Measurements from ENCODE around the gene SRGAP1.

The SRGAP1 gene

DNA sequence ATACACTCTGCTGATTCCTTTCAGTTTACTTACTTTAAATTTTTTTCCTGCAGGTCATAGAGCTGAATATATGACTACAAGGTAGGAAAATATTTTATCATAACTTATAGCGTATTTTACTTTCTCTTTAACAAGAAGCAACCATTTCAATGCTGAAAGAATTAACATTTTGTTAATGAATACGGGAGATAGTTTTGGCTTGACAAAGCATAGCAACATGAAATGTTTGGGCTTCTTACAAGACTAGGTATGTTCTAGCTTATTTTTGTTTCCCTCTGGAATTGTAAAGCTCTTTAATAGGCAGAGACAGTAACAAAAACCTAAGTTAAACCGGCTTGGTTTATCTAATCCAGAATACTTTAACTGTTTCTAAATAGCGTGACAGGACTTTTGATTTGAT lies 242.4 kb downstream of the SRGAP1 start:
- no peak overlapping the region for H3K4me3 ChIP-seq (replicated peaks; ENCODE audit: insufficient read depth, low read length)
- TF ChIP-seq SPI1 (IDR thresholded peaks at IDR 0.05; ENCODE audit: borderline replicate concordance, low read depth), result no peak
- TF ChIP-seq CTCF (IDR thresholded peaks at IDR 0.05; ENCODE audit: insufficient read depth, low read length), result no peak
- no peak for TF ChIP-seq REST (IDR thresholded peaks at IDR 0.05; ENCODE audit: insufficient replicate concordance, low read depth)
- no peak for TF ChIP-seq POLR2AphosphoS5 (IDR thresholded peaks at IDR 0.05; ENCODE audit: low read depth)
- no peak for TF ChIP-seq GABPA (IDR thresholded peaks at IDR 0.05; ENCODE audit: low read depth)

DNA sequence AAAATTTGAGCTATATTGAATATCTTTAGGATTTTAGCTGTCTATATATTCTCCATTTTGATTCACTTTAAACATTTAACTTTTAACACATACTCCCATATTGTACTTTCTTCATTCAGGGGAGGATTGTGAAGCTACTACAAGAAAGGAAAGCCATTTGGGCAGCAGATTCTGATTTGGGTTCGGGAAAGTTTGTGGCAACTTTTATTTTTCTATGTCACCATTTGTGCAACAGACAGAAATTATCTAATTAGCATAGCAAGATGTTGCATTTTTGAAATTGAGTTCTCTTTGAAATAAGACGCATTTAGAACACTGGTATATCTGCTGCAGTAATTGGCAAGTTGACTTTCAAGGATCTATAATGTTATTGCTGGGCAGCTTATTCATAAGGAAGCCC lies 243.3 kb downstream of the SRGAP1 start:
- peak overlapping the region; percentile 21; the same call in 1 of the 2 replicates for H3K27ac ChIP-seq (replicated peaks)

More for the DNA sequence above, 242.4 kb downstream of the SRGAP1 start:
- Histone ChIP-seq H3K27ac (replicated peaks) (no peak overlapping the region), H3K27me3 (ENCODE audit: insufficient read depth, poor library complexity, severe bottlenecking) (no peaks in the 10 kb centered on the region)
- no peak for DNase-seq (ENCODE audit: low read depth in 1 of 2, low spot score in 1 of 2)

More for the DNA sequence above, 243.3 kb downstream of the SRGAP1 start:
- no peaks in the 10 kb centered on the region for H3K27me3 ChIP-seq (ENCODE audit: insufficient read depth, poor library complexity, severe bottlenecking)
- DNase-seq (ENCODE audit: low read depth in 1 of 2, low spot score in 1 of 2), result no peak
- TF ChIP-seq GABPA (IDR thresholded peaks at IDR 0.05; ENCODE audit: low read depth) (no peak), SPI1 (IDR thresholded peaks at IDR 0.05; ENCODE audit: borderline replicate concordance, low read depth) (no peak), POLR2AphosphoS5 (IDR thresholded peaks at IDR 0.05; ENCODE audit: low read depth) (no peak), REST (IDR thresholded peaks at IDR 0.05; ENCODE audit: insufficient replicate concordance, low read depth) (no peak), CTCF (IDR thresholded peaks at IDR 0.05; ENCODE audit: insufficient read depth, low read length) (no peak)
- H3K4me3 ChIP-seq (replicated peaks; ENCODE audit: insufficient read depth, low read length), result no peak overlapping the region

Measured in HL-60 (cell line).